PC-3 (cell line): ENCODE measurements around the gene MTHFR. TPM values are rescaled to one million over a fixed set of nuclear protein-coding genes. Genes with fewer than 3 reads are reported as not detected.

ENCODE experiments used
- ATAC-seq: fragments of 200-7000 bp; cut with Tn5 transposase; 2 replicates; pipeline ENCODE4 v1.9.1; 2020; ENCODE audit warnings: mild to moderate bottlenecking, moderate library complexity
- BruUV-seq: library from RNA; stranded (reverse); fragments of 400-500 nt; replicated peaks from 2 replicates; lab custom pipeline; 2021; lab: Mats Ljungman, UMichigan
- CTCF ChIA-PET: fragments of 300-600 bp; sonication (Branson Sonifier 250); formaldehyde crosslinking; loops from one replicate; lab custom pipeline; 2022; ENCODE audit warnings: antibody characterized with exemption; lab: Charles Lee
- POLR2A ChIA-PET: fragments of 300-600 bp; sonication (Branson Sonifier 250); formaldehyde crosslinking; loops from one replicate; lab custom pipeline; 2022; ENCODE audit warnings: antibody characterized with exemption; ENCODE audit not compliant: unreplicated experiment; lab: Charles Lee
- DNase-seq: peaks from one replicate; pipeline ENCODE4 v3.0.0-alpha.2; 2015
- H2AFZ ChIP-seq: fragments of 300-600 bp; sonication (generic); 2 replicates; pipeline ENCODE4 v1.6.0; 2016; ENCODE audit warnings: antibody characterized with exemption, low read length
- H3F3A ChIP-seq: fragments of 300-600 bp; sonication (generic); one replicate; pipeline ENCODE4 v1.6.0; 2017; ENCODE audit warnings: antibody characterized with exemption, low read length, control low read depth, mild to moderate bottlenecking; ENCODE audit not compliant: unreplicated experiment
- H3K27ac ChIP-seq: fragments of 300-600 bp; sonication (generic); 2 replicates; pipeline ENCODE4 v1.5.1; 2016; ENCODE audit warnings: mild to moderate bottlenecking, low read length
- H3K27me3 ChIP-seq: fragments of 300-600 bp; sonication (generic); 2 replicates; pipeline ENCODE4 v1.6.1; 2016; ENCODE audit warnings: low read length, mixed read lengths
- H3K36me3 ChIP-seq: fragments of 300-600 bp; sonication (generic); 2 replicates; pipeline ENCODE4 v1.6.1; 2016; ENCODE audit warnings: low read depth, mixed run types, low read length, mixed read lengths
- H3K4me1 ChIP-seq: fragments of 300-600 bp; sonication (generic); 2 replicates; pipeline ENCODE4 v1.5.1; 2016; ENCODE audit warnings: low read length; ENCODE audit not compliant: insufficient read depth
- H3K4me2 ChIP-seq: fragments of 300-600 bp; sonication (generic); 2 replicates; pipeline ENCODE4 v1.6.0; 2016; ENCODE audit warnings: low read length
- H3K4me3 ChIP-seq: fragments of 300-600 bp; sonication (generic); 2 replicates; pipeline ENCODE4 v1.5.1; 2016; ENCODE audit warnings: mild to moderate bottlenecking, low read length, mixed read lengths
- H3K79me2 ChIP-seq: fragments of 300-600 bp; sonication (generic); 2 replicates; pipeline ENCODE4 v1.6.1; 2017; ENCODE audit warnings: low read length, mixed read lengths
- H3K9ac ChIP-seq: fragments of 300-600 bp; sonication (generic); 2 replicates; pipeline ENCODE4 v1.6.0; 2016; ENCODE audit warnings: mild to moderate bottlenecking, low read length
- H3K9me2 ChIP-seq: fragments of 300-600 bp; sonication (generic); replicated peaks from 2 replicates; pipeline ENCODE4 v1.6.1; 2016; ENCODE audit warnings: mixed run types, low read length, mixed read lengths
- H3K9me3 ChIP-seq: fragments of 300-600 bp; sonication (generic); 2 replicates; pipeline ENCODE4 v1.6.1; 2016; ENCODE audit warnings: low read length, mixed read lengths
- H4K20me1 ChIP-seq: fragments of 300-600 bp; sonication (generic); 2 replicates; pipeline ENCODE4 v1.6.1; 2016; ENCODE audit warnings: low read length, mixed read lengths
- CTCF ChIP-seq: fragments of 300-600 bp; sonication (generic); conservative IDR thresholded peaks from 2 replicates; pipeline ENCODE4 v1.5.1; 2017; ENCODE audit warnings: antibody characterized with exemption, low read depth, mild to moderate bottlenecking, low read length
- EZH2 ChIP-seq: fragments of 300-600 bp; sonication (generic); IDR thresholded peaks from one replicate; pipeline ENCODE4 v1.6.1; 2017; ENCODE audit warnings: antibody characterized with exemption, mild to moderate bottlenecking, low read length; ENCODE audit not compliant: unreplicated experiment
- EZH2phosphoT487 ChIP-seq: fragments of 300-600 bp; sonication (generic); IDR thresholded peaks from 2 replicates; pipeline ENCODE4 v1.6.1; 2018; ENCODE audit warnings: mild to moderate bottlenecking, antibody characterized with exemption, low read length, borderline replicate concordance
- intact Hi-C: fragments of 100-400 bp; cut with micrococcal nuclease; formaldehyde crosslinking; loops from 2 replicates; pipeline ENCODE4 v1.9.0; 2023
- total RNA-seq: library from RNA; depleted of rRNA; stranded (reverse); fragments of >200 nt; gene quantifications from 2 replicates; pipeline ENCODE4 v1.2.3, GENCODE V29; 2014

Gene MTHFR
- total RNA-seq, 1 experiment from 2014 or later, result 13.2 TPM

- H2AFZ ChIP-seq, result no peak overlapping the region
- ChIA-PET CTCF (no interaction called here), POLR2A (interaction anchor here (0.6 kb wide), 1 partner anchor 678 kb away, joined by 3 read pairs; the partner anchor contains the start of gene EXOSC10)
- no peaks in the 10 kb centered on the region for H3F3A ChIP-seq
- no peaks in the 10 kb centered on the region for H3K4me1 ChIP-seq
- H3K27ac ChIP-seq, result no peak overlapping the region
- no peaks in the 10 kb centered on the region for H4K20me1 ChIP-seq
- H3K4me2 ChIP-seq, result no peak overlapping the region
- no peaks in the 10 kb centered on the region for H3K9me2 ChIP-seq
- H3K36me3 ChIP-seq, result no peaks in the 10 kb centered on the region
- intact Hi-C loops, result no loop called here
- H3K27me3 ChIP-seq, result no peaks in the 10 kb centered on the region
- H3K79me2 ChIP-seq, result no peaks in the 10 kb centered on the region
- BruUV-seq, result no TSS peak
- DNase-seq (no peak), ATAC-seq (no peak)
- H3K4me3 ChIP-seq, result no peak overlapping the region
- no peak overlapping the region for H3K9ac ChIP-seq
- no peak for TF ChIP-seq EZH2
- no peak for TF ChIP-seq EZH2phosphoT487
- no peak for TF ChIP-seq CTCF
- H3K9me3 ChIP-seq, result no peaks in the 10 kb centered on the region
Observed at GRCh38 chr1:11777658-11778322, 28.0 kb downstream of the MTHFR start.

GRCh38 chr1:11774753-11775152, 31.0 kb downstream of the MTHFR start:
- Histone ChIP-seq H3K27ac (no peak overlapping the region), H3K79me2 (no peaks in the 10 kb centered on the region), H3K4me1 (no peaks in the 10 kb centered on the region), H4K20me1 (no peaks in the 10 kb centered on the region), H3K36me3 (no peaks in the 10 kb centered on the region), H3F3A (no peaks in the 10 kb centered on the region), H3K27me3 (no peaks in the 10 kb centered on the region), H3K4me2 (no peak overlapping the region), H3K4me3 (no peak overlapping the region), H2AFZ (no peak overlapping the region), H3K9me3 (no peaks in the 10 kb centered on the region), H3K9ac (no peak overlapping the region), H3K9me2 (no peaks in the 10 kb centered on the region)
- TF ChIP-seq EZH2, result no peak
- no peak for TF ChIP-seq EZH2phosphoT487
- no peak for TF ChIP-seq CTCF
- intact Hi-C loops, result no loop called here
- CTCF ChIA-PET, result no interaction called here
- DNase-seq (no peak), ATAC-seq (no peak)
- BruUV-seq, result no TSS peak
- POLR2A ChIA-PET, result no interaction called here

- no peaks in the 10 kb centered on the region for H3K4me1 ChIP-seq
- no TSS peak for BruUV-seq
- POLR2A ChIA-PET, result no interaction called here
- no peak overlapping the region for H3K27ac ChIP-seq
- no peaks in the 10 kb centered on the region for H3F3A ChIP-seq
- no peaks in the 10 kb centered on the region for H3K79me2 ChIP-seq
- CTCF ChIA-PET, result no interaction called here
- no peaks in the 10 kb centered on the region for H3K27me3 ChIP-seq
- H4K20me1 ChIP-seq, result no peaks in the 10 kb centered on the region
- TF ChIP-seq CTCF, result no peak
- TF ChIP-seq EZH2, result no peak
- no peak for TF ChIP-seq EZH2phosphoT487
- no peak overlapping the region for H2AFZ ChIP-seq
- DNase-seq (no peak), ATAC-seq (no peak)
- H3K9ac ChIP-seq, result no peak overlapping the region
- no peaks in the 10 kb centered on the region for H3K9me3 ChIP-seq
- no peaks in the 10 kb centered on the region for H3K36me3 ChIP-seq
- no peak overlapping the region for H3K4me3 ChIP-seq
- H3K9me2 ChIP-seq, result no peaks in the 10 kb centered on the region
- intact Hi-C loops, result no loop called here
- no peak overlapping the region for H3K4me2 ChIP-seq
Observed at GRCh38 chr1:11772458-11772857, 33.3 kb downstream of the MTHFR start.
